Activated CD8-positive, alpha-beta memory T cell treated with anti-CD3 and anti-CD28 coated beads, Interleukin-2, amount 50 U/mL, for 48 hours (primary cell): ENCODE measurements around the gene CCDC107.
"Not testable (repeated sequence)": the region's sequence is repeated elsewhere in the genome, so short reads cannot be mapped to it uniquely, and the experiment has no call there.

Experiments used
- DNase-seq: peaks from one replicate; pipeline ENCODE4 v3.0.0-alpha.2; 2020

The CCDC107 gene, protein sequence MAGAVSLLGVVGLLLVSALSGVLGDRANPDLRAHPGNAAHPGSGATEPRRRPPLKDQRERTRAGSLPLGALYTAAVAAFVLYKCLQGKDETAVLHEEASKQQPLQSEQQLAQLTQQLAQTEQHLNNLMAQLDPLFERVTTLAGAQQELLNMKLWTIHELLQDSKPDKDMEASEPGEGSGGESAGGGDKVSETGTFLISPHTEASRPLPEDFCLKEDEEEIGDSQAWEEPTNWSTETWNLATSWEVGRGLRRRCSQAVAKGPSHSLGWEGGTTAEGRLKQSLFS

DNA sequence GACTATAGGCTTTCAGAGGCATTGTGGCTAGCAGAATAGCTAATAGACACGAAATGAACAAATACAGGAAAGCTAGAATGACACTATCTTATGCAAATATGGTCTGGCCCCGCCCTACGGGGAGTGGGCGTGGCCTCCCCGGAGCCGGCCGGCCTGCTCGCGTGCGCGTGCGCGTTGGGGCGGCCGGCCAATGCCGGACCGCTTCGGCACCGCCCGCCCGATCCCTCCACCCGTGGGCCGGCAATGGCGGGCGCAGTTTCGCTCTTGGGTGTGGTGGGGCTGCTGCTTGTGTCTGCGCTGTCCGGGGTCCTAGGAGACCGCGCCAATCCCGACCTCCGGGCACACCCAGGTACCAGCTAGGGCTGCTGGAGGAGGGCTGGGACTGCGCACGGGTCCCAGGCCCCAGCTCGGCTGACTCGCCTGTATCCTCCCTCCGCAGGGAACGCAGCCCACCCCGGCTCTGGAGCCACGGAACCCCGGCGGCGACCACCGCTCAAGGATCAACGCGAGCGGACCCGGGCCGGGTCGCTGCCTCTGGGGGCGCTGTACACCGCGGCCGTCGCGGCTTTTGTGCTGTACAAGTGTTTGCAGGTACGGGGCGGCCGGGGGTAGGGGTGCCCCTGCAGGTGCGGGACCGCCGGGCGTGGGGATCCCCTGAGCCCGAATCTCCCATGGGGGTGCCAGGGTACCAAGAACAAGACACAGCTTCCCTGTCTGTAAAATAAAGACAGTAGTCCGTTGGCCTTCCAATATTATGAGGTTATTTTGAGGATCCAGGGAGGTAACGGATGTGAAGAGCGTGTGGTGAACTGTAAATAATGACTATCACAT is at the start of gene CCDC107:
Gene CCDC107 (plus strand): TSS at position 156 of the 831 bp plus-strand sequence. CDS start 88 bp downstream, at position 244.
- DNase-seq: peak; percentile 93

DNA sequence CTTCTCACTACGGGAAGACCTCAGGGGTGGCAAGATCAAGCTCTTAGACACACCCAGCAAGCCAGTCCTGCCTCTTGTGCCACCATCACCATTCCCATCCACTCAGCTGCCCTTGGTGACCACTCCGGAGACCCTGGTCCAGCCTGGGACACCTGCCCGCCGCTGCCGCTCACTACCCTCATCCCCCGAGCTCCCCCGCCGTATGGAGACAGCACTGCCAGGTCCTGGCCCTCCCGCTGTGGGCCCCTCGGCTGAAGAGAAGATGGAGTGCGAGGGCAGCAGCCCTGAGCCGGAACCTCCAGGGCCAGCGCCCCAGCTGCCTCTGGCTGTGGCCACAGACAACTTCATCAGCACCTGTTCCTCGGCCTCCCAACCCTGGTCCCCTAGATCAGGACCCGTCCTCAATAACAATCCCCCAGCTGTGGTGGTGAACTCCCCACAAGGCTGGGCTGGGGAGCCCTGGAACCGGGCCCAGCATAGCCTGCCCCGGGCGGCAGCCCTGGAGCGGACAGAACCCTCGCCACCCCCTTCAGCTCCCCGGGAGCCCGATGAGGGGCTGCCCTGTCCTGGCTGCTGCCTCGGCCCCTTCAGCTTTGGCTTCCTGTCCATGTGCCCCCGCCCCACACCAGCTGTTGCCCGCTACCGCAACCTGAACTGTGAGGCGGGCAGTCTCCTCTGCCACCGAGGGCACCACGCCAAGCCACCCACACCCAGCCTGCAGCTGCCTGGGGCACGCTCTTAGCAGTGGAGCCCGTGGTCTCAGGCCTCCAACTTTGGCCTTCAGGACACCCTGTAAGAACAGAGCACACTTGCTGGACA is 48.9 kb upstream of the CCDC107 start:
- DNase-seq: no peak

DNA sequence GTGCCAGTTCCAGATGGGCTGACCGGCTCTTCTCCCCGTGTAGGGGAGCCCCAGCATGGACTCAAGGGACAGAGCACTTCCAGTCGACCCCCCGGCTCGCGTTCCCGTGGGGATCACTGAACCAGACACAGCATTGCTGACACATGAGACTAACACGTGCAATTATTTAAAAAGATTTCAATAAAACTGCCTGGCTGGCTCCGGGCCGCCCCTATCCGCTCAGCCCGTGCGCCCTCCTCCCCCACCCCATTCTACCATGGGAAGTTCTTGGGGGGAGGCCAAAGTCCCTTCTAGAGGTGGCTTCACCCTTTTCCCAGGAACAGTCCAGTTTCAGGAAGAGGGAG is 48.3 kb upstream of the CCDC107 start:
- no peak for DNase-seq

DNA sequence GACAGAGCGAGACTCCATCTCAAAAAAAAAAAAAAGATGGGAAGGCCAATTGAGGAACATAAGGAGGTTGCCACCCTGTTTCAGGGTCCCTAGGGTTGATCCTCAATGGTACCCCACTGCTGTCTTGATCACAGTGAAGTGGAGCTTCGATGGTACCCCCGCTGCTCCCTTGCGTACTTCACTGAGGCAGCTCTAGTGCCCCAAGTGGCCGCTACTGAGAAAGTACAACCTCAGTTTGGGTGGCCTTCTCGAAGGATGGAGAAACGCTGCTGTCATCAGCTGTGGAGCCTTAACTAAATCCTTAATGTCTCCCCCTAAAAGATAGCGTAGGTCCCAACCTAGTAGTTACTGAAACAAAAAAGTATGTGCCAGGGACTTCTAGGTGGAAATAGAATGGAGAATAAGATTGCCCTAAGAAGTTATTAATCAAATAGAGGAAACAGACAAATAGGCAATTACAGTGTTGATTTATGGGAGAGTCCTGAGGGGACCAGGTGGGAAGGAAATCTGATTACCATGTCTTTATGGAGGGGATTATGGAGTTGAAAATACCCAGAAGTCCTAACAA is 46.8 kb upstream of the CCDC107 start:
- no peak for DNase-seq

DNA sequence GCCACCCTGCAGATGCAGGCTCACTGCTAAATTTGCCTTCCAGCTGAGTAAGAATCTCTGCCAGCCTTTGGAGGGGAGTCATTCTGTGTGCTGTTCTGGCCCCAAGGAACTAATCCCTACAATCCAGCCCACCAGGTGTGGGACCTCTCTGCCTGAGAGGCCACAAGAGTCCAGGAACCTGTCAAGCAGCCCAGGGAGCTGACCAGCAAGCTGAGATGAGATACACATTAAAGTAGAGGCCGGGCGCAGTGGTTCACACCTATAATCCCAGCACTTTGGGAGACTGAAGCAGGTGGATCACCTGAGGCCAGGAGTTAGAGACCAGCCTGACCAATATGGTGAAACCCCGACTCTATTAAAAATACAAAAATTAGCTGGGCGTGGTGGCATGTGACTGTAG is 46.0 kb upstream of the CCDC107 start:
- not testable (repeated sequence) for DNase-seq

DNA sequence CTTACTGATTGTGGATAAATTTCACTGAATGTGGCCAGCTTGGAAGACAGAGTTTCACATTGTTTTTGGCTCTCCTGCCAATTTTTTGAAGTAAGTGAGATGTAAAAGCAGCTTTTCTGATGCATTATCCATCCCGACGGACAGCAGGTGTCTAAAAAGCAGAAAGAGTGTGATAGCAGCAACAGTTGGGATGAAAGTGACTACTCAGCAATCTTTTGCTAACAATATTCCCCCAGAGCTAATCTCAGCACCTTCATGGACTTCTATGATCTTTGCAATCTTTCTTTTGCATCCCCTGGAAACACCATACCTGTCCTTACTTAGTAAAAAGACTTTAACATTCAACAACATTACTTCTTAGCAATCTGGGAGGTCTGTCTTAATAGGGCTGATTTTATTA is 45.2 kb upstream of the CCDC107 start:
- no peak for DNase-seq

DNA sequence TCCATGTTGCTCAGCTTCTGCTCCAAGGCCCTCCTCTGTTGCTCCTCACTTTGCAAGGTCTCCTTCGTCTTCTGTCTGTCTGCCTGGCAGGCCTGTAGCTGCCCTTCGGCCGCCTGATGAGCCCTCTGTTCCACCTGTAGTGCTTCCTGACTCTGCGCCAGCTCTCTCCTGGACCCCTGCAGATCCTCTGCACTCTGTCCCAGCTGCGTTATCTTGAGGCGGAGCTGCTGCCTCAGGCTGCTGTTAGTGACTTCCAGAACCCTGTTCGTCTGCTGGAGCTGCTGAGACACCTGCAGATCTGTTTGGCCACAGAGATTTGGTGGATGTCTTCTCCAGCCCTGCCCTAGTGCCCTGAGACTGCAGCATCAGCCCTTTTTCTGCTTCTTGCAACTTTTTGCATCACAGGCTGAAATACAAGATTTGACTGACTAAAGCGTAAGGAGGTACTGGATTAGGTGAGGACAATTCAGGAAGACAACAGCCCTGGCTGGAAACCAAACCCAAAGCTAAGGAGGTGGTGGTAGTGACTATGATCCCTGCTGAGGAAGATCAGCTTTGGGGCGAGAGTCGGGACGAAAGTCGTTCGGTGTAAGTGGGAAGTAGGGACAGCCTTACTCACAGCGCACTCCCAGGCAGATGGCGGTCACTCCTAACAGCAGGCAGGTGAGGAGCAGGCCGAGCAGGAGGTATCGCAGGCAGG is 42.0 kb upstream of the CCDC107 start:
- DNase-seq: no peak

DNA sequence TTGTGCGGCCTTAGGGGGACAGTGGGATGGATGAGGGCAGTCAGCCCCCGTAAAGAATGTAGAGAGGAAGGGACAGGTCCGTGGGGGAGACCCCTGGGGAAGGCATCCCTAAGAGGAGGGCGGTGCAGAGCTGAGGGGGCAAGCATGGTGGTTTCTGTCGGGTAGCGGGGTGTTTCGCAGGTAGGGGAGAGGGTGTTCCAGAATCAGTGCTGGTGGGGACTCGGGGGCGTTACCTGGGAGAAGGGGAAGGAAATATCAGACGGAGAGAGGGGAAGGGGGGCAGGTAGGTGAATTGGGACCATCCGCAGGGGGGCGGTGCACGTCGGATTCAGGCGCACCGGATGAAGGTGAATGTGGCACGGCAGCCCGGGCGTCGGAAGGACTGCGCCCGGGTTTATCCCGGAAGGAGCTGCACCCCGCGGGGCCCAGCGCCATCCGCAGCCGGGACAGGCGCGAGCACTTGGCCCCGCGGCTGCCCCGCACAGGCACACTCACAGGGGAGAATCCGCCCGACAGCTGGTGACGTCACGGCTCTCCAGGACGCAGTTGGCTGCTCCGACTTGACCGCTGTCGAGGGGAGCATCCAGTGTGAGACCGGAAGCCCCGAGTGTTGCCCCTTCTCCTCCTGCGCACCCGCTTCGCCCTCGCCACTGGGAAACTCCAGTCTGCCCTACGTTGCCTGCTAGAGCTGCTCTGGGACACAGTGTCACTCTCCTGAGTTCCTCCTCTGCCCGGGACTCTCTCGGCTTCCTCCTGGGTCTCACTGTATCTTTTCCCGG is 41.2 kb upstream of the CCDC107 start:
- DNase-seq: peak; percentile 84

DNA sequence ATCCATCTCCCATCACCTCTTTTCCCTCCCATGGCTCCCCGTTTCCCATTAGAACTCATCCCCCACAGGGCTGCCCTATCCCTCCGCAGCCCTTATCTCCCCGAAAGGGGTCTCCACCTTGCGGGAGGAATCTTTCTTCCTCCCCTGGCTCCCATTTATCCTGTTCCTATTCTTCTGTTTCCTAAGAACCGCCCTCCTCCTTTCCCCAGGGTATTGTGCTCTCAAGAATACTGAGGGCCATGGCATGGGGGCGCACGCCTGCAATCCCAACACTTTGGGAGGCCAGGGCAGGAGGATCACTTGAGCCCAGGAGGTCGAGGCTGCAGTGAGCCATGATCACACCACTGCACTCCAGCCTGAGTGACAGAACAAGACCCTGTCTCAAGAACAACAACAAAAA is 40.5 kb upstream of the CCDC107 start:
- no peak for DNase-seq

DNA sequence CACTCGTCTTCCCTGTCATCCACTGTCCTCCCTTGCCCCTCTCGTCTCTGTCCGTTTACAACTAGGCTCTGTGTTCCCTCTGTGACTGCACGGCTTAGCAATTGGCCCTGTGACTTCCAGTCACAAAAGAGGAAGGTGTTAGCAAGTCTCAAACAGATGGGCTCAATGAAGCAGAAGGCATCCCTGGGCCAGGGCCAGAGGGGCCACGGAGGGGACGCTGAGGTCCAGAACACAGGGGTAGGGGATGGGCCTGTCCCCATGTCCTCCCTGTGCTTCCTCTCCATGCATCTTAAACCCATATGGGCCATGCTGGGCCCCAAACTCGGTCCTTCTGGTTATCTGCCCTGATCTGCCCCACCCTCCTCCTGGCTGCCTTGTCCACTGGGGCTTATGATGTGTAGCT is 39.8 kb upstream of the CCDC107 start, which contains the start of gene CD72:
Gene CD72 (minus strand): TSS at position 89 of the 403 bp plus-strand sequence. CDS start 110 bp downstream, outside the sequence.
- no peak for DNase-seq

DNA sequence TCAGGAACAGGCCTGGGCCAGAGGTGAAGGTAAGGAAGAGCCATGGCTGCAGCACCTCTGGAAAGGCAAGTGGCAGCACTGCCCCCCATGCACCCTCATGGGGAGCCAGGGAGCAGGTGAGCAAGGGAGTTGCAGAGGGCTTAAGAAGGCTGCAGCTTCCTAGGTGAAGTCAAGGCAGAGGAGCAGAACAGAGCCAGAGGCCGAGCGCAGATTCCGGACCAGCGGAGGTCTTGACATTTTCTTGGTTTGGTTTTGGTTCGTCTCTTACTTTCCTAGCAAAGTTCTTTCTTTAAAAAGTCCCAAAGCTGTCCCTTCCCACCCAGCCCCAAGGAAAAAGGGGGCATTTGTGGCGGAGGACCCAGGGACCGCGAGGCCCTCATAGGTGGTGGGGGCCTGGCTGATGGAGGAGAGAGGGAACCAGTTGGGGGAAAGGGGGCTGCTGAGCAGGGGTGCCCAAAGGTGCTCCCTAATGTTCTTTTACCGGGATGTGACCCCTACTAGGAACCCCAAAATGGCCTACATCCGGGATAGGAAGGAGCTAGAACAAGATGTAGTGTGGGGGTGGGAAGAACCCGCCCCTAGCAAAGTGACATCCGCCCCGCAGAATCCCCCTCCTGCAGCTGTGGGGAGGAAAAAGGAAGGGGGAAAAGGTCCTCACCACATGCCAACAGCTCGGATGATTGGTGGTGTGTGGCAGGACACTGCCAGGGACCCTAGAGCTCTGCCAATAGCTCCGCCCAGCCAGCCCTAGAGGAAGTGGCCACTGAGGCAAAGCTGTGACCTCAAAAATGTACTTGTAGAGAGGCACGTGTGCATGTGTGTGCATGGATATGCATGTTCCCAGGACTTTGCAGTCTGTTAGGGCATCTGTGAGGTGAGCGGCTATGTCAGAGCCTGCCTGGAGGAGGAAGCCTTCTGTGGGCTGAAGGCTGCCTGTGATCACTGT is 39.0 kb upstream of the CCDC107 start:
- DNase-seq: peak; percentile 74

DNA sequence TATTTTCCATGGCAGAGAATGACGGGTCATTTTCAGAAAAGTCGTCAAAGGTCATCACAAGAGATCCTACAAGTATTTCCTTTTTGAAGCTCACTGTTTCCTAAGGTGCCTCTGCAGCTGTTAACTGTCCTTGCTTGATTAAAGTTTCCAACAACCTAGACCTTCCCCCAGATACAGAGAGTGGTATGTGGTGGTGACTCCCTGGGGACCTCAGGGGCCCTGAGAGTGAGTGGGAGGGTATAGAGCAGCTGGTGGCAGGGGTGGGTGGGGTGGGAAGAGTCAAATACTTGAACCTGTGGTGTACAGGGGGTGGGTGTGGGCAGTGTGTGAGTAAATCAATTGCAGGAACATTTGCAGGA is 38.3 kb upstream of the CCDC107 start:
- DNase-seq: no peak

DNA sequence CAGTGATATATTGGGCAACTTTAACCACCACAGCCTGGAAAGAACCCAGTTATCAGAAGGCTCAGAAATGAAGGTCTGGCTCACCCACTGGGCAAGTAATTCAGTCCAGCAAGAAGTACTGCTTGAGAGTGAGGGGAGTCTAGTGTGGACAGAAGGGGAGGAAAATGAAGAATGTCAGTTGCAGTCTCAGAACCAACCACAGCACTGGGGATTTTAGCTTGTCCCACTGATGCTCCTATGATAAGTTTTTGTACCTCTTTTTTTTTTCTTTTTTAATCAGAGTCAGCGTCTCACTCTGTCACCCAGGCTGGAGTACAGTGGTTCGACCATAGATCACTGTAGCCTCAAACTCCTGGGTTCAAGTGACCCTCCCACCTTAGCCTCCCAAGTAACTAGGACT is 30.5 kb upstream of the CCDC107 start:
- DNase-seq: no peak

DNA sequence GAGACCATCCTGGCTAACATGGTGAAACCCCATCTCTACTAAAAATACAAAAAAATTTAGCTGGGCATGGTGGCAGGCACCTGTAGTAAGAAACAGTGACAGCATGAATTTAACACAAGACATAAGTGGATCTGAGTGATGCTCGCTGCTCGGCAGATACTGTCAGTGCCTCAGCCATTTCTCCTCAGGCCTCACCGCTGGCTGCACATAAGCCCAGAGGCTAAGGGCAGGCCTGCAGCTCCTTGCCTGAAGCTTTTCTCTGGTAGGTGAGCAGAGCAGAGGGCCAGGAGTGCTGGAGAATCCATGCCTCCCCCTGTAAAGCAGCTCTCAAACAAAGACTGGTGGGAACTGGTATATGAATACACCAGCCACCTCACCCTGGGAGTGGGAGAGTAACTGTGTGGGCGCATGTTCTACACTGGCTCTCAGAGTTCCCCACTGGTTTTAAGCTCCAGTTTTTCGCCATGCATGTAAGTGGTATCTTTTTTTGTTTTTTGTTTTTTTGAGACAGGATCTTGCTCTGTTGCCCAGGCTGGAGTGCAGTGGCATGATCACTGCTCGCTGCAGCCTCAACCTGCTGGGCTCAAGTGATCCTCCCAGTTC is 29.6 kb upstream of the CCDC107 start:
- no peak for DNase-seq

DNA sequence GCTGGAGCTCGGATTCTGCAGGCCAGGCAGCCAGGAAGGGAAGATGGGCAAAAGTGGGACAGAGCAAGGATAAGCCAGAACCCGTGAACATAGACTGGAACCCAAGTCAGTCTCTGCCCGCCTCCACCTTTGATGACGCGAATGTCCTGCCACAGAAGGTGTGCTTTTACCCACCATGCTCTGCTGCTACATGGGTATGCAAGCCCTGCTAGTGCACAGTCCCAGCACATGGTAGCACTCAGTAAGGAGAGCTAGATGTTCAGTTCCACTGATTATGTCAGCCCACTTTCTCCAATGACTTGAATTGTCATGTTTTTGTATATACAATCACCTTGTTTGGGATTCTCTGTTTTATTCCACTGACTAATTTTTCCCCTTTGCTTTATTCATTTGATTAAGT is 28.5 kb upstream of the CCDC107 start:
- DNase-seq: no peak

DNA sequence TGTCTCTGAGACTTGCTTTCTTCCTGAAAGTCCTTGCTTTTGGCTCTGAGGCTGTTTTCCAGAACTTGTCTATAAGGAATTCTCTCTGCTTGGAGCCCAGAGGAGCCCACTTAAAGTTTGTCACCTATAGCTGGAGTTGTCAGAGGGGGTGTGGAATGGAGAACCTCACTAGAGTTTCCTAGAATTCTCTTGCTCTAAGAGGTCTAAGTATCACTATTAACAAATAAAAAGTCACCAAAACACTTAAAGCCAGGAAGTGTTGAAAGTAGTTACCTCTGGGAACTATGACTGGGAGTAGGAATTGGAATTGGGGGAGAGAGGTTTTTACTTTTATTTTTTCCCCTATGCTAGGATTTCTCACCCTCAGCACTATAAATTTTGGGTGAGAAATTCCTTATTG is 22.4 kb upstream of the CCDC107 start:
- DNase-seq: no peak

DNA sequence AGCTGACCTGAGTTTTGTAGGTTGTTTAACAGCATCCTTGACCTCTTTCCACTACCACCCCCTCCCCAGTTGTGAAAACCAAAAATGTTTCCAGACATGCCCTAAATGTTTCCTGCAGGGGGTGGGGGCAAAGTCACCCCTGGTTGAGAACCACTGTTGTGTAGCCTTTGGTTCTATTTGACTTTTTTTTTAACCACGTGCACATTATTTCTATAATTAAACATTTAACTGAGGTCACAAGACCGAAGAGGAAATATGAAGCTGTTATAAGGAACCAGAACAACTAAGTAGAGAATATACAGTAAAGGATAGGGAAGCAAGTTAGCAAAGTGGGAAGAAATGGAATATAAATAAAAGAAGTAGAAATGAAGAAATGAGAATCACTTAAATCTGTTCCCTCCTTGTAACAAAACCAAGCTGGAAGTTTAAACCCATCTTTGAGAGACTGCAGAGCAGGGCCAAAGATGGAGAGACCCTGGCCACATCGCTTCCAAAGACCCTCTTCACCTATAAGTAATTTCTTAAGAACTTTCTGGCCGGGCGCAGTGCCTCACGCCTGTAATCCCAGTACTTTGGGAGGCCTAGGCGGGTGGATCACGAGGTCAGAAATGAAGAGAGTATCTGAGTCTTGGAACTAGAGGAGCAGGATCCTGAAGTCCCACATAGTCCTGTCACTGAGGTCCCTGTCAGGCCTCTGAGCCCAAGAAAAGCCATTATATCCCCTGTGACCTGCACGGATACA is 21.8 kb upstream of the CCDC107 start:
- DNase-seq: no peak

DNA sequence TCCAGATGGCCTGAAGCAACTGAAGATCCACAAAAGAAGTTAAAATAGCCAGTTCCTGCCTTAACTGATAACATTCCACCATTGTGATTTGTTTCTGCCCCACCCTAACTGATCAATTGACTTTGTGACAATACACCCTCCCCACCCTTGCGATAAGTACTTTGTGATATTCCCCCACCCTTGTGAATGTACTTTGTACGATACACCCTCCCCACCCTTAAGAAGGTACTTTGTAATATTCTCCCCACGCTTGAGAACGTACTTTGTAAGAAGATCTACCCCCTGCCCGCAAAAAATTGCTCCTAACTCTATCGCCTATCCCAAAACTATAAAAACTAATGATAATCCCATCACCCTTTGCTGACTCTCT is 21.2 kb upstream of the CCDC107 start:
- DNase-seq: peak; percentile 1

DNA sequence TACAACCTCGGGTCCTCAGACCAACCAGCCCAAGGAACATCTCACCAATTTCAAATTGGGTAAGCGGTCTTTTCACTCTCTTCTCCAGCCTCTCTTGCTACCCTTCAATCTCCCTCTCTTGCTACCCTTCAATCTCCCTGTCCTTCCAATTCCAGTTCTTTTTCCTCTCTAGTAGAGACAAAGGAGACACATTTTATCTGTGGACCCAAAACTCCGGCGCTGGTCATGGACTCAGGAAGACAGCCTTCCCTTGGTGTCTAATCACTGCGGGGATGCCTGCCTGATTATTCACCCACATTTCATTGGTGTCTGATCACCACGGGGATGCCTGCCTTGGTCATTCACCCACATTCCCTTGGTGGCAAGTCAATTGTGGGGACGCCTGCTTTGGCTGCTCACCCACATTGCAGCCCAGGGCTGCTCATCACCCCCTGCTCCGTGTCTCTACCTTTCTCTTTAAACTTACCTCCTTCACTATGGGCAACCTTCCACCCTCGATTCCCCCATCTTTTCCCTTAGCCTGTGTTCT is 20.6 kb upstream of the CCDC107 start:
- DNase-seq: peak; percentile 32
